Parathyroid adenoma (tissue), 2 donors: ENCODE results near the gene RHOT1.
A peak's percentile ranks its signal among the peaks of the same experiment; 100 is the strongest.
"Not testable (repeated sequence)": the region's sequence is repeated elsewhere in the genome, so short reads cannot be mapped to it uniquely, and the experiment has no call there.

Source experiments
- H2AFZ ChIP-seq: fragments of 300-600 bp; sonication (generic); one replicate; pipeline ENCODE4 v1.7.0; 2017; ENCODE audit warnings: antibody characterized with exemption, mild to moderate bottlenecking
- H3K27ac ChIP-seq: fragments of 300-600 bp; sonication (generic); one replicate; pipeline ENCODE4 v1.7.0; 2017
- H3K27me3 ChIP-seq: fragments of 300-600 bp; sonication (generic); one replicate; pipeline ENCODE4 v1.7.0; 2017; ENCODE audit warnings: low read length; ENCODE audit not compliant: control insufficient read depth, insufficient read depth
- H3K36me3 ChIP-seq: fragments of 300-600 bp; sonication (generic); one replicate; pipeline ENCODE4 v1.7.0; 2017; ENCODE audit warnings: low read length; ENCODE audit not compliant: control insufficient read depth, insufficient read depth
- H3K4me1 ChIP-seq: fragments of 300-600 bp; sonication (generic); one replicate; pipeline ENCODE4 v1.7.0; 2017; ENCODE audit warnings: control low read depth
- H3K4me2 ChIP-seq: fragments of 300-600 bp; sonication (generic); one replicate; pipeline ENCODE4 v1.7.0; 2017; ENCODE audit warnings: low read length
- H3K4me3 ChIP-seq: fragments of 300-600 bp; sonication (generic); one replicate; pipeline ENCODE4 v1.7.0; 2017; ENCODE audit warnings: low read depth, low read length
- H3K79me2 ChIP-seq: fragments of 300-600 bp; sonication (generic); one replicate; pipeline ENCODE4 v1.7.0; 2017; ENCODE audit warnings: control low read depth
- H3K9ac ChIP-seq: fragments of 300-600 bp; sonication (generic); one replicate; pipeline ENCODE4 v1.7.0; 2017; ENCODE audit warnings: mild to moderate bottlenecking
- H3K9me3 ChIP-seq: fragments of 300-600 bp; sonication (generic); one replicate; pipeline ENCODE4 v1.7.0; 2017; ENCODE audit warnings: low read length; ENCODE audit not compliant: control insufficient read depth
- TF ChIP-seq, protein P1 (sequence below): fragments of 300-600 bp; sonication (generic); IDR thresholded peaks from one replicate; pipeline ENCODE4 v1.7.0; 2017; ENCODE audit warnings: antibody characterized with exemption, mild to moderate bottlenecking
- donor health status: primary hyperparathyroidism.

Gene RHOT1

DNA sequence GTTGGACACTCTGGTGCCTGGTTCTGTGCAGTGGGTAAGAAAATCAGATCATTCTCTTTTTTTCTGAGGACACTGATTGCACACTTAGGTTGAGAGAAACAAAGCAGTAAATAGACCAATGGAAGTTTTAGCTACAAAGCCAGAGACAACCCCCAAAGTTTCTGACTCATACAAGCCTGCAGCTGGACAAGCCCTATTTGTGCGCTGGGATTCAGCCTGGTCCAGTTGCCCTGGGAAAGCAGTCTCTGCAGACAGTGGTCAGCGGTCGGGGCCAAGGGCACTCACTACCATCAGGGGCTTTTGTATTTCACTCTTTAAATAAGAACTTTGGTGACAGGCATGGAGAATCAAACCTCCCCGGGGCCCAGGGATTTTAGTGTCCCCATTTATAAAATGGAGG lies 117.3 kb downstream of the RHOT1 start:
- Histone ChIP-seq H3K27ac (no peak overlapping the region), H3K27me3 (no peaks in the 10 kb centered on the region), H3K4me3 (no peak overlapping the region), H3K9ac (no peak overlapping the region), H3K4me2 (no peak overlapping the region), H2AFZ (no peak overlapping the region), H3K4me1 (no peaks in the 10 kb centered on the region), H3K79me2 (no peaks in the 10 kb centered on the region), H3K9me3 (no peaks in the 10 kb centered on the region), H3K36me3 (no peaks in the 10 kb centered on the region)
- TF ChIP-seq, protein P1, sequence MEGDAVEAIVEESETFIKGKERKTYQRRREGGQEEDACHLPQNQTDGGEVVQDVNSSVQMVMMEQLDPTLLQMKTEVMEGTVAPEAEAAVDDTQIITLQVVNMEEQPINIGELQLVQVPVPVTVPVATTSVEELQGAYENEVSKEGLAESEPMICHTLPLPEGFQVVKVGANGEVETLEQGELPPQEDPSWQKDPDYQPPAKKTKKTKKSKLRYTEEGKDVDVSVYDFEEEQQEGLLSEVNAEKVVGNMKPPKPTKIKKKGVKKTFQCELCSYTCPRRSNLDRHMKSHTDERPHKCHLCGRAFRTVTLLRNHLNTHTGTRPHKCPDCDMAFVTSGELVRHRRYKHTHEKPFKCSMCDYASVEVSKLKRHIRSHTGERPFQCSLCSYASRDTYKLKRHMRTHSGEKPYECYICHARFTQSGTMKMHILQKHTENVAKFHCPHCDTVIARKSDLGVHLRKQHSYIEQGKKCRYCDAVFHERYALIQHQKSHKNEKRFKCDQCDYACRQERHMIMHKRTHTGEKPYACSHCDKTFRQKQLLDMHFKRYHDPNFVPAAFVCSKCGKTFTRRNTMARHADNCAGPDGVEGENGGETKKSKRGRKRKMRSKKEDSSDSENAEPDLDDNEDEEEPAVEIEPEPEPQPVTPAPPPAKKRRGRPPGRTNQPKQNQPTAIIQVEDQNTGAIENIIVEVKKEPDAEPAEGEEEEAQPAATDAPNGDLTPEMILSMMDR: no peak

- Histone ChIP-seq H3K4me2 (no peak overlapping the region), H3K79me2 (no peaks in the 10 kb centered on the region), H3K36me3 (no peaks in the 10 kb centered on the region), H3K4me1 (no peaks in the 10 kb centered on the region), H3K9me3 (no peaks in the 10 kb centered on the region), H2AFZ (no peak overlapping the region), H3K27ac (no peak overlapping the region), H3K27me3 (no peaks in the 10 kb centered on the region), H3K9ac (no peak overlapping the region), H3K4me3 (no peak overlapping the region)
- TF ChIP-seq, protein P1: no peak
These were observed 119.1 kb downstream of the RHOT1 start for GRCh38 chr17:32261417-32261736.

DNA sequence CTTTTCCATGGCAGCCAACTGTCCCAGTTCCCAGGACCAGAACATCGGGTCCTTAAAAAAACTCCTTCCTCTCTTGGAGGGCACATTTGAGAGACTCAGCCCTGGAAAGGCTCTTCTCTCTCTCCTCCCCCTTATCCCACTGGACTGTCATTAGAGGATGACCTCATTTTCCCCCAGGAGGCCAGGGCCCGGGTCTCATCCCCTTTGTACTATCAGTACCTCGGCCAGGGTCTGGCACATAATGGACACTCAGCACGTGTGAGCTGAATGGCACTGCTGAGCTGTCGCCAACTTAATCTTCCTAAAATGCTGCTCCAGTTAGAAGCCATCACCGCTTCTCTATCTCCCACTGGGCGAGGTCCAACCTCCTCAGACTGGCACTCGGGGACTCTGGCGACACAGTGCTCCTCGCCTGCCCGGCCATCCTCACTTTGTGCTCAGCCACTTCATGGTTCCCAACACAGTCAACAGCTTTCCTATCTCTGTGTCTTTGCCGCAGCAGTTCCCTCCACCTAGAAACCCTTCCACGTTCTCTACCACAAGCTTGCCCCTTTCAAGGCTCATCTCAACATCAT lies 119.7 kb downstream of the RHOT1 start:
- Histone ChIP-seq H3K9me3 (no peaks in the 10 kb centered on the region), H3K36me3 (no peaks in the 10 kb centered on the region), H3K79me2 (no peaks in the 10 kb centered on the region), H3K27ac (no peak overlapping the region), H3K4me2 (no peak overlapping the region), H3K9ac (no peak overlapping the region), H3K4me1 (peaks cover 2% of the 10 kb centered on the region), H2AFZ (no peak overlapping the region), H3K27me3 (no peaks in the 10 kb centered on the region), H3K4me3 (no peak overlapping the region)
- TF ChIP-seq, protein P1: no peak

GRCh38 chr17:32263515-32263914 lies 121.2 kb downstream of the RHOT1 start:
- H3K4me1 ChIP-seq, H3K4me3 ChIP-seq, H3K27me3 ChIP-seq, H3K9me3 ChIP-seq, H3K36me3 ChIP-seq, H3K4me2 ChIP-seq, H2AFZ ChIP-seq, H3K27ac ChIP-seq, H3K79me2 ChIP-seq, H3K9ac ChIP-seq: not testable (repeated sequence)

DNA sequence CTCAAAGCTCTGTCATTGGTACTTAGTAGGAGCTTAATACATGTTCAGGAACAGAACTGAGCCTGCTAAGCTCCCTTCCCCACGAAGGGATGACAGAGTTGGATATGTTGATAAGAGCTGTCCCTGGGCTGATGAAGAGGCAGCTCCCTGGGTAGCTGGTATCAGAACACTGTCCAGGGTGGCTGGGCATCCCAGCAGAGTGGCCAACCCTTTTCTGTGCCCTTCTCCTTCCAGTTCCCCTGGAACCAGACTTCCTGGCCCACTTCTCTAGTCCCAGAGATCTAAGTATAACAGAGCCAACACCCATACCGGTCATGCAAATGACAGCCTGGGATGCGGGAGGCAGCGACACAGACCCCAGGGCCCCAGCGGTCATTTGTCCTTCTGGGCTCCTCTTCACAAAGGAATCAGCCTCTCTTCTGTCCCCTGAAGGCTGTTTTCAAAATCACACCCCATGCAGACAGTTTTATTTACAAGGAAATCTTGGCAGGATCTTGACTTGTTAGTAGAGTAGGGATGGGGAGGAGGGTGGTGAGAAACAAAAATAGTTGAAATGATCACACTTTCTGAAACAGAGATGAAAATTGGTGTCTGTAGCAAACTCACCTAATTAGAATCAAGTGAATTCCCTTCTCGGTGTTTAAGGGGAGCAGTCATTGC lies 122.0 kb downstream of the RHOT1 start:
- Histone ChIP-seq H3K9ac (no peak overlapping the region), H3K9me3 (no peaks in the 10 kb centered on the region), H3K4me2 (no peak overlapping the region), H3K79me2 (no peaks in the 10 kb centered on the region), H3K36me3 (no peaks in the 10 kb centered on the region), H3K4me1 (peaks cover 4% of the 10 kb centered on the region), H3K27ac (peak overlapping the region; percentile 12), H2AFZ (peak overlapping the region; percentile 72), H3K4me3 (no peak overlapping the region), H3K27me3 (no peaks in the 10 kb centered on the region)
- TF ChIP-seq, protein P1: no peak
